ENCODE measurements around the gene SPDL1.

Gene SPDL1

GRCh38 chr5:169583424-169584220 is at the start of gene SPDL1:
Gene SPDL1 (plus strand): TSS chr5:169583773. CDS start chr5:169588417, 4,644 bp downstream.
- WGBS (ENCODE audit: insufficient coverage, insufficient read length) = no CpG with 5 or more reads among the region's 53 CpGs
- DNase-seq (ENCODE audit: low read depth, low spot score) = peak; percentile 85
- no peaks in the 10 kb centered on the region; the same call in 1 of the 2 replicates for H3K36me3 ChIP-seq (ENCODE audit: control insufficient read depth, insufficient read depth, low read length)
- H3K4me3 ChIP-seq (ENCODE audit: low read length) = peak within 1 kb of the TSS; percentile 83
- H3K9me3 ChIP-seq (ENCODE audit: control insufficient read depth, insufficient read depth, low read length) = no peaks in the 10 kb centered on the region
- no peaks in the 10 kb centered on the region for H3K4me1 ChIP-seq (ENCODE audit: control insufficient read depth, insufficient read depth, low read length)
- no peaks in the 10 kb centered on the region for H3K27me3 ChIP-seq (ENCODE audit: control insufficient read depth, insufficient read depth, low read length)
- H3K27ac ChIP-seq (ENCODE audit: low read length) = no peak within 1 kb of the TSS

GRCh38 chr5:169534311-169534880 is 49.2 kb upstream of the SPDL1 start:
- DNase-seq (ENCODE audit: low read depth, low spot score) = no peak
- no peak overlapping the region for H3K27ac ChIP-seq (ENCODE audit: low read length)
- WGBS (ENCODE audit: insufficient coverage, insufficient read length) = no CpG with 5 or more reads among the region's 2 CpGs
- no peaks in the 10 kb centered on the region for H3K27me3 ChIP-seq (ENCODE audit: control insufficient read depth, insufficient read depth, low read length)
- H3K9me3 ChIP-seq (ENCODE audit: control insufficient read depth, insufficient read depth, low read length) = no peaks in the 10 kb centered on the region
- H3K4me3 ChIP-seq (ENCODE audit: low read length) = no peak overlapping the region
- H3K4me1 ChIP-seq (ENCODE audit: control insufficient read depth, insufficient read depth, low read length) = no peaks in the 10 kb centered on the region; the same call in 1 of the 2 replicates
- H3K36me3 ChIP-seq (ENCODE audit: control insufficient read depth, insufficient read depth, low read length) = no peaks in the 10 kb centered on the region

DNA sequence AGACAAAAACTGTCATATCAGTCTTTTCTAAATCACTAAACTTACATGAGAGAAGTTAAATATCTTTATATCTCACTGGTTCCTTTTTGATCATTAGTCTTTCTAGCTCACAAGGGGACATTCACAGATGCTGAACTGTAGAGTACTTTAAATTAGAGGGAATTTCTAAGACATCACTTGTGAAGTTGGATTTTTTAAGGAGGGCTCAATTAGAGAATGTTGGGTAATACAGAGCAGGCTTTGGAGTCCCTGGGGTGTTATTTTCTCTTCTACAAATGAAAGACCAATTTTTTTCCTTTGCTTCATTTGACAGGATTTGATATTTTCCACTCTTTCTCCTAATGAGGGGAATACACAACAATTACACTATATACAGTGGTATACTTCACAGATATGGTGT is 48.6 kb upstream of the SPDL1 start:
- Histone ChIP-seq H3K9me3 (ENCODE audit: control insufficient read depth, insufficient read depth, low read length) (no peaks in the 10 kb centered on the region), H3K4me1 (ENCODE audit: control insufficient read depth, insufficient read depth, low read length) (no peaks in the 10 kb centered on the region; the same call in 1 of the 2 replicates), H3K4me3 (ENCODE audit: low read length) (no peak overlapping the region), H3K36me3 (ENCODE audit: control insufficient read depth, insufficient read depth, low read length) (no peaks in the 10 kb centered on the region), H3K27ac (ENCODE audit: low read length) (no peak overlapping the region), H3K27me3 (ENCODE audit: control insufficient read depth, insufficient read depth, low read length) (no peaks in the 10 kb centered on the region)
- DNase-seq (ENCODE audit: low read depth, low spot score) = no peak

DNA sequence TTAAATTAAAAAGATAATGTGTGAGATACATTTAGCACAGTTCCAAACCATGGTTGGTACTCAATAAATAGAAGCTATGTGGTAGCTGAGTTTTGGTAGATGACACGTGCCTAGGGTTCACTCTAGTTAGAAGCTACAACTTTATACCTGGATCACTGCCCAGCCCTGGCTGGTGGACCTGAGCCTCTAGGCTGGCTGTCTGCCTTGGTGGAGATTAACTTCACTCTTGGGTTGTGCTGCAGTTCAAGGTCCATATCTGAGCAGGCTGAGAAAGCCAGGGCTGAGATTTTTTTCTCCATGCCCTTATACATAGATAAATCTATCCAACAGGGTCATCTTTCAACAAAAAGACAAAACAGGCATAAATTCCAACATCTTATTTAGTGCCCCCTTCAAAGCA is 44.6 kb upstream of the SPDL1 start:
- Histone ChIP-seq H3K4me3 (ENCODE audit: low read length) (no peak overlapping the region), H3K27ac (ENCODE audit: low read length) (no peak overlapping the region), H3K27me3 (ENCODE audit: control insufficient read depth, insufficient read depth, low read length) (no peaks in the 10 kb centered on the region), H3K4me1 (ENCODE audit: control insufficient read depth, insufficient read depth, low read length) (no peaks in the 10 kb centered on the region; the same call in 1 of the 2 replicates), H3K36me3 (ENCODE audit: control insufficient read depth, insufficient read depth, low read length) (no peaks in the 10 kb centered on the region), H3K9me3 (ENCODE audit: control insufficient read depth, insufficient read depth, low read length) (no peaks in the 10 kb centered on the region)
- no CpG with 5 or more reads among the region's 1 CpG for WGBS (ENCODE audit: insufficient coverage, insufficient read length)
- no peak for DNase-seq (ENCODE audit: low read depth, low spot score)

- no peak overlapping the region for H3K27ac ChIP-seq (ENCODE audit: low read length)
- no peaks in the 10 kb centered on the region; the same call in 1 of the 2 replicates for H3K4me1 ChIP-seq (ENCODE audit: control insufficient read depth, insufficient read depth, low read length)
- no peak overlapping the region for H3K4me3 ChIP-seq (ENCODE audit: low read length)
- H3K9me3 ChIP-seq (ENCODE audit: control insufficient read depth, insufficient read depth, low read length) = no peaks in the 10 kb centered on the region
- no peaks in the 10 kb centered on the region for H3K27me3 ChIP-seq (ENCODE audit: control insufficient read depth, insufficient read depth, low read length)
- no peaks in the 10 kb centered on the region for H3K36me3 ChIP-seq (ENCODE audit: control insufficient read depth, insufficient read depth, low read length)
- no CpG with 5 or more reads among the region's 2 CpGs for WGBS (ENCODE audit: insufficient coverage, insufficient read length)
- DNase-seq (ENCODE audit: low read depth, low spot score) = no peak
These were observed 40.8 kb upstream of the SPDL1 start for GRCh38 chr5:169542811-169543210.

DNA sequence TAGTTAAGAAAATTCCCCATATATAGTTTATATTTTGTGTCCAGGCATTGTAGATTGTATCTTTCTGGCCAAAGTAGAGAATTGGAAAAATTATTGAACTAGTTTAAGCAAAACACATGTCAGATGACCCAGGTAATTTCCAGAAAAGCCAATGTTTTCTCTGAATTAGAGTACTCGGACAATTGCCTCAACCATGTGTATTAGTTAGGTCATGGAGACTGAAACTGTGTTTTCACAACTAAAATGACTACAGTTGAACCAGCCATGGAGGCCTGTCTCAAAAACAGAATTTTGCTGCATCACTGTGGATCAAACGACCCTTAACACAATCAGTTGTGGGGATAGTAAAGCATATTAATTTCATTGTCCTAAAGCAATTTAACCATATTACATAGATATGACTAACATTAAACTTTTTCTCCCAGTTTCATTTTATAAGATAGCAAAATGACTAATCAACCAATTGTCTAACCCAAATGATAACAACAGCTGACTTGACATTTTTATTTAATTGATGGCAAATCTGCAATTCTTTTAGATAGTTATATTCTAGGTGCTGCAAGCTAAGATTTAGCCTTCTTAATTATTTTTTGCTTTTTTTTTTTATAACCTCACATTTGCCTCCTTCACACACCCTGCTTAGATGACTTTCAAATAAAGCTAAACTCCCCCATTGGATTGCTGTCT is 39.2 kb upstream of the SPDL1 start:
- H3K27ac ChIP-seq (ENCODE audit: low read length) = no peak overlapping the region
- no peaks in the 10 kb centered on the region for H3K36me3 ChIP-seq (ENCODE audit: control insufficient read depth, insufficient read depth, low read length)
- DNase-seq (ENCODE audit: low read depth, low spot score) = no peak
- H3K4me1 ChIP-seq (ENCODE audit: control insufficient read depth, insufficient read depth, low read length) = no peaks in the 10 kb centered on the region
- WGBS (ENCODE audit: insufficient coverage, insufficient read length) = no CpG with 5 or more reads among the region's 2 CpGs
- no peaks in the 10 kb centered on the region for H3K9me3 ChIP-seq (ENCODE audit: control insufficient read depth, insufficient read depth, low read length)
- H3K4me3 ChIP-seq (ENCODE audit: low read length) = no peak overlapping the region
- H3K27me3 ChIP-seq (ENCODE audit: control insufficient read depth, insufficient read depth, low read length) = no peaks in the 10 kb centered on the region

DNA sequence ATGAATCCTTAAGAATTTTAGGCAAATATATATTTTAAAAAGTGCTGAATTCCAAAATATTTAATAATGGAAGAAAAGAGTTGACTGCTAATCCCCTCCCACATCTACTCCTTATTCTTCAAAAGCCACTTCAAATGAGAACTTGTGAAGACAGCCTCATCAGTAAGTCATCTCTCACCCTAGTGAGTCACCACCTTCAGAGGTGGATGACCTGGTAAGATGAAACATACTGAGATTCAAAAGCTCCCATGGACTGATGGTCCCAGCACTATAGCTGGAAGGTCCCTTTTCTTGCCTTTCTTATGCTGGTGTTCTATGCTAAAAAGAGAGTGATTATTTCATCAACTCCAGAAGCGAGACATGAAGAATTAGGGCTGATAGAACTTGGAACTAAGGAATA is 37.8 kb upstream of the SPDL1 start:
- no peaks in the 10 kb centered on the region for H3K36me3 ChIP-seq (ENCODE audit: control insufficient read depth, insufficient read depth, low read length)
- WGBS (ENCODE audit: insufficient coverage, insufficient read length) = no CpG with 5 or more reads among the region's 1 CpG
- no peak overlapping the region for H3K4me3 ChIP-seq (ENCODE audit: low read length)
- no peaks in the 10 kb centered on the region for H3K4me1 ChIP-seq (ENCODE audit: control insufficient read depth, insufficient read depth, low read length)
- H3K27ac ChIP-seq (ENCODE audit: low read length) = no peak overlapping the region
- H3K27me3 ChIP-seq (ENCODE audit: control insufficient read depth, insufficient read depth, low read length) = no peaks in the 10 kb centered on the region
- H3K9me3 ChIP-seq (ENCODE audit: control insufficient read depth, insufficient read depth, low read length) = no peaks in the 10 kb centered on the region
- no peak for DNase-seq (ENCODE audit: low read depth, low spot score)

GRCh38 chr5:169546346-169546745 is 37.2 kb upstream of the SPDL1 start:
- H3K9me3 ChIP-seq (ENCODE audit: control insufficient read depth, insufficient read depth, low read length) = no peaks in the 10 kb centered on the region
- no peaks in the 10 kb centered on the region for H3K36me3 ChIP-seq (ENCODE audit: control insufficient read depth, insufficient read depth, low read length)
- H3K4me3 ChIP-seq (ENCODE audit: low read length) = no peak overlapping the region
- H3K4me1 ChIP-seq (ENCODE audit: control insufficient read depth, insufficient read depth, low read length) = no peaks in the 10 kb centered on the region
- no peak for DNase-seq (ENCODE audit: low read depth, low spot score)
- WGBS (ENCODE audit: insufficient coverage, insufficient read length) = no CpG with 5 or more reads among the region's 3 CpGs
- no peaks in the 10 kb centered on the region for H3K27me3 ChIP-seq (ENCODE audit: control insufficient read depth, insufficient read depth, low read length)
- H3K27ac ChIP-seq (ENCODE audit: low read length) = no peak overlapping the region

- Histone ChIP-seq H3K4me3 (ENCODE audit: low read length) (no peak overlapping the region), H3K27ac (ENCODE audit: low read length) (no peak overlapping the region), H3K4me1 (ENCODE audit: control insufficient read depth, insufficient read depth, low read length) (no peaks in the 10 kb centered on the region), H3K36me3 (ENCODE audit: control insufficient read depth, insufficient read depth, low read length) (no peaks in the 10 kb centered on the region), H3K27me3 (ENCODE audit: control insufficient read depth, insufficient read depth, low read length) (no peaks in the 10 kb centered on the region), H3K9me3 (ENCODE audit: control insufficient read depth, insufficient read depth, low read length) (no peaks in the 10 kb centered on the region)
- no CpG with 5 or more reads among the region's 3 CpGs for WGBS (ENCODE audit: insufficient coverage, insufficient read length)
- no peak for DNase-seq (ENCODE audit: low read depth, low spot score)
These were observed 36.1 kb upstream of the SPDL1 start for GRCh38 chr5:169547508-169547907.

- no peak for DNase-seq (ENCODE audit: low read depth, low spot score)
- Histone ChIP-seq H3K4me1 (ENCODE audit: control insufficient read depth, insufficient read depth, low read length) (no peaks in the 10 kb centered on the region), H3K36me3 (ENCODE audit: control insufficient read depth, insufficient read depth, low read length) (no peaks in the 10 kb centered on the region), H3K27ac (ENCODE audit: low read length) (no peak overlapping the region), H3K27me3 (ENCODE audit: control insufficient read depth, insufficient read depth, low read length) (no peaks in the 10 kb centered on the region), H3K4me3 (ENCODE audit: low read length) (no peak overlapping the region), H3K9me3 (ENCODE audit: control insufficient read depth, insufficient read depth, low read length) (no peaks in the 10 kb centered on the region)
- no CpG with 5 or more reads among the region's 1 CpG for WGBS (ENCODE audit: insufficient coverage, insufficient read length)
These were observed 35.3 kb upstream of the SPDL1 start for GRCh38 chr5:169548315-169548714.

Measured in iPS DF 6.9 (cell line).